NK-92 treated with Interleukin-12 subunit alpha and Interleukin-12 subunit beta, amount 100 ng/mL, for 24 hours (cell line): Measurements from ENCODE around the gene ARHGAP15.

Experiments used
- DNase-seq: peaks from one replicate; lab custom pipeline; 2025; lab: John Stamatoyannopoulos, UW

The ARHGAP15 gene

DNA sequence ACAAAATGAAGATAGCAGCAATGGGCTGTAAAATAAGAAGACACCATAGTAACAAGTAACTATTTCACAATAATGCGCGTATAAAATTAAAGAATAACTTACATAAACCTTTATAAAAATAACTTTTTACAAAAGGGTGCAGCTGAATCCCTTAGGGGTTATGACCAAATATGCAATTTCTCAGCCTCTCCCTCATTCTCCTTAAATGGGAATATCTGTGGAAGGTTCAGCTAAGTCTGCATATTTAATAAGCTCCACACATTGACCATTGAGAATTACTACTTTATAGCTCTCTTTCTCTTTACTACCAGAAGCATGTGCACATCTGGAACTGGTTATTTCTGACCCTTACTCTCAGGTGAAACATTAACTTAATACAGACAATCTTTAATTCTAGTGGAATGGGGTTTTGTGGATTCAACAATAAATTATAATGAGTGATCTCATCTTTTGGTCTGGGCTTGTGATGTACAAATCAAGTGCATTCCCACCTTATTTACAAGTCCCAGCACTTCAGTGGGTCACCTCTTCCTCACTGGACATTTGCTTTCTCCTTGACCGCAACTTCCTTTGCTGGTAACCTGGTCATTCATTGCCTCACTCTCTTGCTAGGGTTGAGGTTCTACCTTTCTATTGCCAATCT is 15.7 kb downstream of the ARHGAP15 start:
- DNase-seq: no peak

DNA sequence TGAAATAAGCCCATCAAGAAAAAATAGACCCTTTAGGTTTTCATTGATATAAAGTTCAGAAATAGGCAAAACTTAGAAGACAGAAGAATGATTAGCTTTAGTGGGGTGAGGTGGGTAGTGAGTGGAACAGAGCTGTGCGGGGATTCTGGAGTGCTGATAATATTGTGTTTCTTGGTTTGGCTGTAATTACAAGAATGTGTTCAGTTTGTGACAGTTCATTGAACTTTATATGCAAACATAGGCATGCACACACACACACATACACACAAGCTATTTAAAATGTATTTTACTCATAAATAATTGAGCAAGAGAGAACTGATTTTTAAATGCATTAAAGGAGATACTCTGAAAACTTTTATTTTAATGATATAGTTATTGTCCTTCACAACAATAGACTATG is 17.1 kb downstream of the ARHGAP15 start:
- DNase-seq: no peak

DNA sequence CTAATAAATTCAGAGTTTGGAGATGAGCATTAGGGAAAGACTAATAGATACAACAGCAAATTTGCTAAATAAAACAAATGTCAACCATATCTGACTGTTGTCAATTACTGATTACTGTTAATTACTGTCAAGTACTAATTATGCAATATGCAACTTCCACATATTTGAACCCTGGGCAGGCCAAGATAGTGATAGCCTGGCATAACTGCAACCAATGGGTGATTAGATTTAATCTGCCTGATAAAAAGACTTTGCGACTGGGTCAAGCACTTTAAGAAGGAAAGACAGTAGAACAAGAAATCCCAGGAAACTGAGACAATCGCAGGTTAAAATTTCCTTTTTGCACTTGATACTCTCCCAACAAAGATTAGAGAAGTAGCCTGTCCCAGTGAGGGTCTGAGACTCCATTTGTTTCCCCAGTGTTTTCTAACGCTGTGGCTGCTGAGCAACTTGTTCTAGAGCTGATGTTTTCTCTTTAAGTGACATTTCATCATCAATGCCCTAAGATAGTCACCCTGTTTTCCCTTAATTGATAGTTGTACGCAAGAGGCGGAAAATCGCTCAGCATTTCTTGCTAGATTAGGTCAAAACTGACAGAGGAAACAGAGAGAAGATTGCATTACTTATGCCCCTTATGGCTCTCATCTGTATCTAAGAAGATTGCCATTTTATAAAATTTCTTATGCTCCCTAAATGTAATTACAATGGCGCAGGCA is 17.8 kb downstream of the ARHGAP15 start:
- no peak for DNase-seq

DNA sequence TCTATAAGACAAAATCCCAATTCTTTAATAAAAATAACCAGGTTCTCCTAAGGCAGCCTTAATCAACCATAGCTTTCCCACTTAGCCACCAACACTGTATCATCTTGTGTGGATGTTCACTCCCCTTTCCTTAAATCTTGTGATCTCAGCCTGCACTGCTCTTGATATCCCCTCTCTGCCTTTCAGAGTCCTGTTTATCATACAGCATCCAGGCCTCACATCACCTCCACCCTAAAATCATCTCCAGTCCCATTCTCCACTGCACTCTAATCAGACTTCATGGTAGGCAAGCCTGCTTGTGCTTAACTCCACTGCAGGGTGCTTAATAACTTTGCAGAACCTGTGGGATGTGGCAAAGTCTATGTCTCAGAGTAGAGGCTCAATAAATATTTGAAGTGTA is 18.8 kb downstream of the ARHGAP15 start:
- DNase-seq: no peak

DNA sequence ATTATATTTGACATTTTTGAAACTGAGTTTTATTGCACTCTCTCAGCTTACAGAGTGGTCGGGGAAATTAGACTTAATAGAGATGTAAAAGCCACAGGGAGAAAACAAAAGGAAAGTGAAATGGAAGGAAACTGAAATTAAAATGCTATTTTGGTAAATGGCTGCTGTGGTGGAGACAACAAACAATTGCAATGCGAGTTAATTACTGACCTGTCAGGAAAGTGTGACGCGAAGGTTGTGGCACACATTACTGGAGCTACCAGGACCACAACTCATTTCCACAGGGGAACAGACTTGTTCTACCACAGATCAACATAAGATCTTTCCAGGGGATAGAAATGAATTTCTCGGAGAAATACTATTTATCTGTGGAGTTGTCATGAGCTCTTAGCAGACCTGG is 19.5 kb downstream of the ARHGAP15 start:
- DNase-seq: no peak

DNA sequence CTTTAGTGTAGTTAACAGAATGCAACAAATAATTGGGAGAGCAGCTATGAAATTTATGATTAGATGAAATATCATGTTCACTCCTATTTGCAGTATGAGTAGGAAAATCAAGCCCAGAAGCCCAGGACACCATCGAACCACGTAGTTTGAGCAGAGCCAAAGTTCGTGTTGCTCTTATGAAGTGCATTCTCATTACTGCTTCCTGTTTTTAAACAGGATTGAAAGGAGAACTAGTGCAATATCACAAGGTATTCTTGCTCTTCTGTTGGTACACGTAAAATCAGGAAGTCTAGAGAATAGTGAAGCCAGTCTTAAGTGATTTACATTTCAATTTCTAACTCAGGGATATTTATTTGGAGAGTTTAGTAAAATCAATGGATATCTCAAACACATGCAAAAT is 21.1 kb downstream of the ARHGAP15 start:
- DNase-seq: no peak

DNA sequence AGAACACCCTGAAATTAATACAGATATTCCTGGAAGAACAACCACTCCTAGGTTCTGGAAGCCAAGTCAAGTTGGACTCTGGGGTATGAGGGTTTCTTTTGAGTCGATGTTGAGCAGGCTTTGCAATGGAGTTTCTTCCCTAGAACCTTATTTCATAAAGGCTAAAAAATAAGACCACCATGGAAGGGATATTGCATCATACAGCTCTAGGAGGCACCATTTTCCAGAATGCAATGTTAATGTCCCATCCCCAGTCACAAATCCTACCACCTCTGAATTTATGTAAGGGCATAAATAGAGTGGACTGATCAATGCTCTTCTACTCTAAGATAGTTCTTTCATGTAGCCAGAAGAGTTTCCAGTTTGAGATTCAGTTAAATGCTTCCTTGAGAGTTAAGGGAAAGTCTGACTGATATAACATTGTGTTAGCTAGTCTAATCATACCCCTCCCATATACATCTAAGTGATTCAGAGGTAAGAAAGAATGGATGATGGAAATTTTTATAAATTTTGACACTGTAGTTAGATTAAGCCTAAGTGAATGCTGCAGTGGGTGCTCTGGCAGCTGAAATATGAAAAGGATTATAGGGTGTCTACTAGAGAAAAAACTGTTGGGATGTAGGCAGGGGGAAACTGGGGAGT is 22.0 kb downstream of the ARHGAP15 start:
- DNase-seq: no peak

DNA sequence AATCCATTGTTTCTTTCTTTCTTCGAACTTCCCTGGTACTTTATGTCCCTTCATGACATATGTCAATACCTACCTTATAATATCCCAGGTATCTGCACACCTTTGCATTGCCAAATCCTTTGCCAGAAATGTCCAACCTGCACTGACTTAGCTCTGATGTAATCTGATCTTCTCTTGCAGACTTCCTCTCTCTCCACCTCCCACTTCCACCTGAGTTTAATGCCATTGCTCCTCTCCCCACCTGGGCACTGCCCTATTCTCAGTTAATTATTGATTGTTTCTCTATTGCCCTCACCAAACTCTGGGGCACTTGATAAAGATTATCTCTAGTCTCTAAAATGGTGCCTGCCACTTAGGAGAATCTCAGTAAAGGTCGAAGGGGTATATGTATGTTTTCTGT is 23.0 kb downstream of the ARHGAP15 start:
- no peak for DNase-seq

DNA sequence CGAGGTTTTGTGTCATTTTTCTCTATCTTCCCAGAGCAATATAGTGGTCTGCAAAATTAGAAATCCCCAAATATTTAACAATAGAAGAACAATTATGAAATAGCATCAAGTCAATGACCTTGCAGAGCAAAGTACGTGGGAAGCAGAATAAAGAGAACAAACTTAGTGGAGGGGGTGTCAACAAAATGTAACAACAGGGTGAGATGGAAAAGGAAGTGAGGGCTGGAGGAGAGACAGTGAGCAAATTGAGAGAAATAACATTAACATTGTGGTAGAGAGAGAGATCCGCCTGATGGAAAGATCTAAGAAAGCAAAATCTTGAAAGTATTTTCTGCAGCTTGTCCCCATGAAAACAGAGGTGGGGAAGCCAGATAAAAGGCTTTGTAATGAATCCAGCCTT is 23.4 kb downstream of the ARHGAP15 start:
- DNase-seq: no peak

DNA sequence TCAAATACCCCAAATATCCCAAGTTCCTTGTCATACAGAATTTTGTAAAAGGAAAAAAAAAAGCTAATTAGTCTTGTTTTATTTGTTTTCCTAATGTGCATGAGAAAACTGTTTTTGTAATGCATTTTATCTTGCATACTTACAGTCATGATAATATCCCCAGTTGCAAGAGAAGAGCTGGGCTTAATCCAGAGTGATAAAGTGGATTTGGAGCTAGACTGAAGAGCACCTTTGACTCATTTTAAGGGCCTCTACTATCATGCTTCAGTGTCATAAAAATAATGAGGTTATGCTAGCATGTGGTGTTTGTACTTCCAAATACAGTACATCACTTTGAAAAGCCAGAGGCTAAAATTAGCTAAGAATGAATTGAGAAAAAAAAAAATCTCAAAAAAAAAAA is 26.4 kb downstream of the ARHGAP15 start:
- no peak for DNase-seq

DNA sequence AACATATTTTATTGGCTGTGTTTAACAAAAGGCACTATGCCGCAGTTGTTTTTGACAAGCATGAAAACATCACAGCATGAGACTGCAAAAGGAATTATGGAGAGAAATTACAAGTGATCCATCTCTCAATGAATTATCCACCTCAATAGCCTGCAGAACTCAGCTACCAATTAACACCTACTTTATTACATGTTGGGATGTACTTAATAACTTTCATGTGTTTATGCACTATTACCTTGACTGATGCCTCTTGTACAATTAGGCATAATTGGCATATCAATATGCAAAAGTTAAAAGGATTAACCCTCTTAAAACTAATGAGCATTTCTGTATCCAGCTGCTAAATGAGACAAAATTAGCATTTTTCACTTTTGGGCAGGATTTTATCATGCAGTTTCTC is 27.8 kb downstream of the ARHGAP15 start:
- no peak for DNase-seq

DNA sequence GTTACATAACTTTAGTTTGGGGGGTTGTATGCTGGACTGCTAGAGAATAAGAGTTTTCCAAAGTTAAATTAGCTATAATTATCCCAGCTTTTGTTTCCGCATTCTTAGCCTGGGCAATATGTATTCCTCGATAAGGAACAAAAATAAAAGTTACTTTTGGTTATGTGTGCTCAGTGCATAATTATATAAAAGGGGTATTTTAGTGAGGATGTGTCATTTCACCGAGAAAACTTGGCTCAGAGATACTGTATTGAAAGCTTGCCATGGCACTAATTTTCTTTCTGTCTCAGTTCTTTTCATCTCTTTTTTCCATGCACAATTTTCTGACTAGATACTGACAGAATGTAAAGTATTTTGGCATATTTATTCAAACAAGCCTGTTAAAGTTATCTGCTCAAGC is 28.2 kb downstream of the ARHGAP15 start:
- DNase-seq: no peak

DNA sequence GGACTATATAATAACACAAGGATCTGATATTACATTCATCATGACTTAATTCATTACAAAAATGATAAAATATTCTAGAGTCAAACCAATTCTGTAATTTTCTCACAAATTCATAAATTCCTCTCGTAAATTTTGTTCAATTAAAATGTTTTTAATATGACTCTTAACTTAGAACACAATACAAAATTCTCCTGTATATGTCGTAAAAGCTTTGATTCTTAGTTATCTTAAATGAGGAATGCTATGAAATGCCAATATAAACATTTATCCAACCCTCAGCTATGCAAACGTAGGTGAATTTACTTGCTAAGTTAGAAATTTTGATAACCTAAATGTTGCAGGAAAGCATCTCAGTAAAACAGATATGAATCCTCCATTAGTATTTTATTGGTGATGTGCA is 28.9 kb downstream of the ARHGAP15 start:
- no peak for DNase-seq

DNA sequence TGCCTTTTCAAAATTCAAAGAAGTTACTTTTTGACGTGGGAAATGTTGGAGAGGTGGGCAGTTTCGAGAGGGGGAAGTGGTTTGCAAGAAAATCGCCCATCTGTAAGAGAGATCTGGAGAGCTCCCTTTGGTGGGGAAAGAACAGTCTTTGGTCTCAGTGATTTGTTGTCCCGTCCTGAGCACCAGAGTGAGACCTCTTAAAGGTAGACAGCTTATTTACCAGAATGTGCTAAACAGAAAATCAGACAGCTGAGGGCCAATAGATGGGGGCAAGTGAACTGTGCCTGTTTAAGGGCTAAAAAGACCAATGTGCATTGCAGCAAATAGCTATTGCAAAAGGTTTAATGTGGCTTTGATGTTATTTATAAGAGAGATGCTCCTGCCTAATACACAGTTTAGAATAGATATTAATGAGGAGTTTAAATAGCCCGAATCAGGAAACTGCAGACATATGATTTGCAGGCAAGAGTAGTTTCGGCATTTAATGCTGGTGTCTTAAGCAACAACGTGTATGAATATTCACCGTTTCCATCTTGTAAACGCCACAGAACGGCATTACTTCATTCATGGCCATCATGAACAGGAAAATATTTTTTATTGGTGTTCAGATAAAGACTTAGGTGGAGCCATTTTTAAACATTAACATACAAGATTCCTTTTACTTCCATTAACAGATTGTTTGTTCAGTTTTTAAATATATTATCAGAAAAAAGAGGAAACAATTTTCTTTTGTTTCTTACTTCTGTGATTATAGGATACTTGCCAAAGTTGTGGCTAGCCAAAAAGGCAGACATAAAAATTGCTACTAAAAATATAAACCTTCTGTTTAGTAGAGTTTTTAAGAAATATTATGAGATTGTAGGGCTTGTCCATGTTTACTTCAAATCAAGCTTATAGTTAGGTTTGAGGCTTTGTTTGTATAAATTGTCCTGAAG is 29.6 kb downstream of the ARHGAP15 start:
- DNase-seq: no peak

DNA sequence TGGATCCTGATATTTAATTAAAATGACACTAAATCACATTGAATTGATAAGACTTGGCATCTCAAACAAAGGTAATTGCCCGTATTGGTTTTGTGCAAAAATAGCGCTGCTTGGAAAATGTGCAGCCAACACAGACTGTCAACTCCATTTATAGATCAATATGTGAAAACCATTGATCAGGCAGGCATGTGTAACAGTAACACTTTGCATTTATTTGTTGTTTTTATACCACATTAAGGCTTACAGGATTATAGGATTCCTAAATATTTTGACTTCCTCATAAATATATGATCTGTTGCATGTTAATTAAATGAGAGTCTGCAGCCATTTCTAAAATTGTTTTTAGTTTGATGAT is 30.2 kb downstream of the ARHGAP15 start:
- DNase-seq: no peak

DNA sequence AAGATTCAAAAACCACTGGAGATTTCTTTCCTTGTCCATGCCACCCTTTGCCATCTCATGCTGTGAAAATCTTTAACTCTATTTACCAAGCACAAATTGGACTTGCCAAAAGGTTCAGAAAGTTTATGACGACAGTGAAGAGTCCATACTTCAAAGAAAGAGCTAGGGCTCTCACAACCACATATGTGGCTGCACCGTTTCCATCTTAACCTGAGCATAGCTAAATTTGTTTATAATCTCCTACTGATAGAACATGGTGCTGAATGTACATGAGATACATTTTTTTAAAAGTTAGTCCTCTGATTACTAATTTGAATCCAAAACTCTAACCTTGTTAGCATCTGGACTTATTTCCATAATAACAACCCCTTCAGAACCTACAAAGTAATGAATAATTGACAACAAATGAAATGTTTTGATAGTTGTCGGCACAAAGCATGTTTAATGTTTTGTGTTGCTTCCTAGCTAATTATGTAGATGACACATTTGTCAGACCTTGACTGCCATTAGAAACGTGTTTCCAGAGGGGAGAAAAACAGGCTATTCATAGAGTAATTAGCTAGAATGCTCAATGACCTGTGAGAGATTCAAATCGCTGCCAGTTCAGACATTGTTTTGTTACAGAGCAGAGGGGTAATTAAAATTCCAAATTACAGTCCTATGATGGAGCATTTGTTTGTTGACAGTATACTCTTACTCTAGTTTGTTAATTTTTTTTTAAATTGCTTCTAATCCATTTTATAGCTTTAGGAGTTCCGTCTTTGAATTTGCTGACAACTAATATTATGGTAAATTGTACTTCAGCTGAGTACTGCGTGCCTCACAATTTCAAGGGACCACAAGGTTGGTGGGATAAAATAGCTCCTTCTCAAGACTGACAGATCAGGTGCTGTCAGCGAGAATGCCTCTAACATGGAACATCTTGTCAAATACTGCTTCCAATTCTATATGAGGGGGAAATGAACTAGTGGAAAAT is 31.8 kb downstream of the ARHGAP15 start:
- DNase-seq: no peak

DNA sequence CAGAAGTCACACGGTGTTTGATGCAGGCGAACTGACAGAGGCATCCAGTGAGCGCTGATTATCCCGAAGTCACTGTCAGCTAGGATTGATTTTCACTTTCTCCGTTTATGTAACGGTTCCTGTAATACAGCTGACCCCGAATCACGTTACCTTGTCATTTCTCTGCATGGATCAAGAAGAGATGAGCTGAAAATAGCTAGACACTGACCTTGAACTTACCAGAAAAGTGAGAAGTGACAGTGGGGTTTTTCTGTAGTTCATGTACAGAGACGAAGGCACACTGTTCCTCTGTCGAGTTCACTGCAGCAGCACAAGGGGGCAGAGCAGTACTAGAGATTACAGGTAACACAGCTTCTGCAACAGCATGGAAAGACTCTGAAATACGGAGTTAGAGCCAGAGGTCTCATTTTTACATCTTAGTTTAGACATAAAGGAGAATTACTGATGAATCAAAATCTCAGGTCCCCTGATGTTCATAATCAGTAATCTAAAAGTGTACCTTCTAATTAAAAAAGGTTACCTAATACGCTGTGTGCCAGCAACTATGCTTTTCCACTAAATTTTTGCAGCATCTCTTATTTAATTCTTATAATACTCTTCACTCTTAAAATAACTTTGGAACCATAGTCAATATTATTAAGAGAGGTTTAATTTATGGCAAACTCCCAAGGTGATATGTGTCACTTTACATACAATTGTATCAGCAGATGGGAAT is 33.1 kb downstream of the ARHGAP15 start:
- no peak for DNase-seq

DNA sequence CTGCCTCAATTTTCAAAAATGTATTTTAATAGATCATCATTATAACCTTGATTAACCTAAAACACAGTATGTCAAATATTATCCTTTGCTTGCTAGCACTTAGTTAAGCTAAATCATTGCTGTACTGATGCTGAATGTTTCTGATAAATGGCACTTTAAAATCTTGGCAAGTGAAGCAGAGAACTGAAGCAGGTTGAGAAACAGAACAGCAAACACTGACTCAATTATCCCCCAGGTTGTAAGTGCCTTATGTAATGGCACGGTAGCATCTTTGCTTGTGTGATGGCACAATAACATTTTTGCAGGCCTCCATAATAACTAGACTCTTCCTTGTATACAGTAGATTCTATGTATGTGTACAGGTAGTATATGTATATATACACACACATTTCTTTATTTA is 33.8 kb downstream of the ARHGAP15 start:
- no peak for DNase-seq

DNA sequence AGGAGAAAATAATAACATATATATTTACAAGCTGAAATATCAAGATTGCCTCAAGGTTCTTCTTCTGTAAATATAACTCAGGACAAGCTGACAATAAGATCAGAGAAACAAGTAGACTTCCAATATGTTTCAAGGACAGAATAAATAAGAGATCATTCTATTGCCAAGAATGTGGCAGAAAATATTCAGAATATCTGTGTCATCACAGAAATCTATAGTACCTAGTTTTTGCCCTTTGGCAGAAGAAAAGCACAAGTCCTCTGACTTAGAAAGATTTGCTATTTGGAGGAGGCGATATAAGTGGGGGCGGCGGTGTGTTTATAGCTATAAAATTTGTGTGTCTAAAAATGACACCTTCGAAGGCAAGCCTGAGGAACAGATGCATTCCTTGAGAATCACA is 34.3 kb downstream of the ARHGAP15 start:
- no peak for DNase-seq

DNA sequence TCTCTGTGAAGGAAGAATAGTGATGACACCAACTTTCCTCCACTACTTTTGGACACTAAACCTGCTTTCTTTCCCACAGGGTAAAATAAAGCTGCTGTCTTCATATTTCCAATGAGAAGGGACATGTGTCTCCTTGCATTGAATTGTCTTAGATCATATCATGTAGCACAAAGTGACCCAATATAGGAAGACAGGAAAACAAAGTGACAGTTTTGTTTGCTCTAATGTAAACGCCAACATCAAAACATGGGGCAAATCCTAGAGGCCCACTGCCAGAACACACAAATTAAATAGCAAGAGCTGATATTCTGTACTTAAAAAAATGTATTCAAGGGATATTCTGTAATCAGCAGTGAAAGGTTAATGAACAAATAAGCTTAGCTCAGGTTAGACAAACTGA is 36.1 kb downstream of the ARHGAP15 start:
- DNase-seq: no peak

DNA sequence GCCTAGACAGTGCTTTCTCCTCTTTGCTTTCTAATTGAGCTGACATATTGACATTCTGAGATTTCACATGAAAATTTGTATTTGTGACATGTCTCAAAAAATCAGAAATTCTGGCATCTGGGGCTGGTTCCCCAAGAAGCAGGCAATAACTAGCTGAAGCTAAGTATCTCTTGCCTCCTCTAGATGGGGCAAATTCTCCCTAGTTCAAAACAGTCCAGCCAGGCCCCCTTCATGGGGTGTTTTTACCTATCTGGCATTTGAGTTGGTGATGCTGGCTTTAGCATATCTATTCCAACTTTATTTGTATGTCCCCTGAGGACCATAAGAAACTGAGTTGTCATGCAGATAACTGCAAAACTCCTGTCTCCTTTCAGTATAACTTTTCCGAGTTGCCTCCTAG is 39.9 kb downstream of the ARHGAP15 start:
- no peak for DNase-seq
